Measurements from ENCODE around the gene SENP2. TPM values are rescaled to one million over a fixed set of nuclear protein-coding genes. Genes with fewer than 3 reads are reported as not detected.

SENP2 gene
- total RNA-seq, 2 experiments from 2014 or later = 61.1 to 61.2 TPM

- ChIA-PET CTCF (interaction anchor here (1.0 kb wide), 1 partner anchor 11 kb away, joined by 3 read pairs; no protein-coding TSS in a partner anchor), POLR2A (no interaction called here)
- H3K27me3 Mint-ChIP-seq = no peaks in the 10 kb centered on the region
- intact Hi-C loops (cut with DNase I, micrococcal nuclease) = no loop called here
- H3K4me3 Mint-ChIP-seq = no peak overlapping the region
- DNase-seq = no peak
- H3K36me3 Mint-ChIP-seq (ENCODE audit: low read depth) = peaks cover 46% of the 10 kb centered on the region
- H3K4me1 ChIP-seq (ENCODE audit: insufficient read depth, low read length) = peaks cover 3% of the 10 kb centered on the region
- ATAC-seq (ENCODE audit: poor library complexity) = no peak
- peaks cover 7% of the 10 kb centered on the region for H3K4me1 Mint-ChIP-seq (ENCODE audit: low read depth)
- no peaks in the 10 kb centered on the region for H3K9me3 Mint-ChIP-seq
- peaks cover 35% of the 10 kb centered on the region for H3K36me3 ChIP-seq (ENCODE audit: insufficient read depth, low read length)
- no peak overlapping the region for H3K27ac Mint-ChIP-seq
- H3K9me3 ChIP-seq (ENCODE audit: control insufficient read depth in 1 of 2, insufficient read depth in 1 of 2, low read length in 2 of 2) = no peaks in the 10 kb centered on the region
- no peak overlapping the region for H3K27ac ChIP-seq (ENCODE audit: low read depth in 1 of 2, low read length in 2 of 2)
- TF ChIP-seq CTCF (IDR thresholded peaks at IDR 0.05) = no peak
- no peak overlapping the region for H3K4me3 ChIP-seq (ENCODE audit: low read length)
- H3K27me3 ChIP-seq (ENCODE audit: control insufficient read depth in 1 of 2, insufficient read depth in 2 of 2, low read length in 2 of 2) = no peaks in the 10 kb centered on the region
Observed at GRCh38 chr3:185631108-185631507, 45.0 kb downstream of the SENP2 start.

GRCh38 chr3:185631508-185632206, 45.6 kb downstream of the SENP2 start:
- intact Hi-C loops (cut with DNase I, micrococcal nuclease) = no loop called here
- Histone ChIP-seq H3K36me3 (ENCODE audit: insufficient read depth, low read length) (peaks cover 32% of the 10 kb centered on the region), H3K27me3 (ENCODE audit: control insufficient read depth in 1 of 2, insufficient read depth in 2 of 2, low read length in 2 of 2) (no peaks in the 10 kb centered on the region), H3K4me3 (ENCODE audit: low read length) (no peak overlapping the region), H3K4me1 (ENCODE audit: insufficient read depth, low read length) (peaks cover 3% of the 10 kb centered on the region), H3K9me3 (ENCODE audit: control insufficient read depth in 1 of 2, insufficient read depth in 1 of 2, low read length in 2 of 2) (no peaks in the 10 kb centered on the region), H3K27ac (ENCODE audit: low read depth in 1 of 2, low read length in 2 of 2) (no peak overlapping the region)
- H3K9me3 Mint-ChIP-seq = no peaks in the 10 kb centered on the region
- no peak overlapping the region for H3K27ac Mint-ChIP-seq
- ChIA-PET CTCF (interaction anchor here (0.6 kb wide), 2 partner anchors 612 to 986 kb away, joined by 3 read pairs; no protein-coding TSS in a partner anchor), POLR2A (interaction anchor here (1.2 kb wide), 1 partner anchor 306 kb away, joined by 3 read pairs; the partner anchor contains the start of gene TRA2B)
- H3K27me3 Mint-ChIP-seq = no peaks in the 10 kb centered on the region
- ATAC-seq (ENCODE audit: poor library complexity) (no peak), DNase-seq (peak in 1 of 14 experiments; percentile 33)
- H3K4me3 Mint-ChIP-seq = no peak overlapping the region
- TF ChIP-seq CTCF (IDR thresholded peaks at IDR 0.05) = no peak
- peaks cover 44% of the 10 kb centered on the region for H3K36me3 Mint-ChIP-seq (ENCODE audit: low read depth)
- peaks cover 7% of the 10 kb centered on the region for H3K4me1 Mint-ChIP-seq (ENCODE audit: low read depth)

GRCh38 chr3:185632996-185633395, 46.9 kb downstream of the SENP2 start:
- Histone ChIP-seq H3K4me1 (ENCODE audit: insufficient read depth, low read length) (peaks cover 3% of the 10 kb centered on the region), H3K9me3 (ENCODE audit: control insufficient read depth in 1 of 2, insufficient read depth in 1 of 2, low read length in 2 of 2) (no peaks in the 10 kb centered on the region), H3K27me3 (ENCODE audit: control insufficient read depth in 1 of 2, insufficient read depth in 2 of 2, low read length in 2 of 2) (no peaks in the 10 kb centered on the region), H3K36me3 (ENCODE audit: insufficient read depth, low read length) (peaks cover 24% of the 10 kb centered on the region), H3K4me3 (ENCODE audit: low read length) (no peak overlapping the region), H3K27ac (ENCODE audit: low read depth in 1 of 2, low read length in 2 of 2) (no peak overlapping the region)
- no peaks in the 10 kb centered on the region for H3K27me3 Mint-ChIP-seq
- intact Hi-C loops (cut with DNase I, micrococcal nuclease) = no loop called here
- DNase-seq = no peak
- H3K36me3 Mint-ChIP-seq (ENCODE audit: low read depth) = peaks cover 33% of the 10 kb centered on the region
- ChIA-PET CTCF (interaction anchor here (1.0 kb wide), 1 partner anchor 28 kb away, joined by 3 read pairs; no protein-coding TSS in a partner anchor), POLR2A (interaction anchor here (1.0 to 1.2 kb wide), 2 partner anchors 47 to 305 kb away, joined by 3 read pairs; partner anchors contain the start of genes SENP2 and TRA2B)
- H3K4me3 Mint-ChIP-seq = no peak overlapping the region
- H3K27ac Mint-ChIP-seq = no peak overlapping the region
- H3K4me1 Mint-ChIP-seq (ENCODE audit: low read depth) = peaks cover 7% of the 10 kb centered on the region
- H3K9me3 Mint-ChIP-seq = no peaks in the 10 kb centered on the region
- TF ChIP-seq CTCF (IDR thresholded peaks at IDR 0.05) = no peak
- peak; percentile 17 for ATAC-seq (ENCODE audit: poor library complexity)
